MCF 10A (cell line): Measurements from ENCODE around the gene CRBN. TPM values are rescaled to one million over a fixed set of nuclear protein-coding genes. Genes with fewer than 3 reads are reported as not detected.

Experiments used
- BruUV-seq: library from RNA; stranded (reverse); fragments of 400-500 nt; replicated peaks from 2 replicates; lab custom pipeline; 2021; lab: Mats Ljungman, UMichigan
- CTCF ChIA-PET: fragments of 300-600 bp; sonication (Branson Sonifier 250); formaldehyde crosslinking; extraction: SDS; loops from one replicate; lab custom pipeline; 2021; ENCODE audit warnings: antibody characterized with exemption, inconsistent platforms; lab: Yijun Ruan, JAX
- POLR2A ChIA-PET: fragments of 300-600, 350-650 bp; sonication (Branson Sonifier 250); formaldehyde crosslinking; extraction: SDS; loops from one replicate; lab custom pipeline; 2020; ENCODE audit warnings: antibody characterized with exemption, inconsistent platforms; lab: Yijun Ruan, JAX
- DNase-seq: peaks from one replicate; pipeline ENCODE4 v3.0.0-alpha.2; 2018; ENCODE audit not compliant: unreplicated experiment
- H3K27ac Mint-ChIP-seq: one replicate; pipeline ENCODE4 v1.8.0; 2022; ENCODE audit warnings: mild to moderate bottlenecking, low read depth, mixed read lengths; ENCODE audit not compliant: unreplicated experiment
- H3K27me3 Mint-ChIP-seq: one replicate; pipeline ENCODE4 v1.8.0; 2022; ENCODE audit warnings: mixed read lengths; ENCODE audit not compliant: insufficient read depth, unreplicated experiment
- H3K36me3 Mint-ChIP-seq: one replicate; pipeline ENCODE4 v1.8.0; 2022; ENCODE audit warnings: mild to moderate bottlenecking, moderate library complexity, mixed read lengths; ENCODE audit not compliant: insufficient read depth, unreplicated experiment
- H3K4me1 Mint-ChIP-seq: one replicate; pipeline ENCODE4 v1.8.0; 2022; ENCODE audit warnings: mixed read lengths; ENCODE audit not compliant: insufficient read depth, unreplicated experiment
- H3K4me3 Mint-ChIP-seq: one replicate; pipeline ENCODE4 v1.8.0; 2022; ENCODE audit warnings: mild to moderate bottlenecking, moderate library complexity, mixed read lengths; ENCODE audit not compliant: unreplicated experiment
- H3K9me3 Mint-ChIP-seq: one replicate; pipeline ENCODE4 v1.8.0; 2022; ENCODE audit warnings: mixed read lengths; ENCODE audit not compliant: unreplicated experiment
- CTCF ChIP-seq: fragments of 200-600 bp; IDR thresholded peaks from one replicate; pipeline ENCODE4 v1.8.0; 2022; ENCODE audit warnings: antibody characterized with exemption, mild to moderate bottlenecking; ENCODE audit not compliant: unreplicated experiment
- intact Hi-C: fragments of 100-400 bp; cut with micrococcal nuclease; formaldehyde crosslinking; loops from 2 replicates; pipeline ENCODE4 v1.14.1; 2022
- total RNA-seq: library from RNA; stranded (reverse); gene quantifications from 2 replicates; pipeline ENCODE4 v1.2.3, GENCODE V29; 2022

Gene CRBN
- total RNA-seq, 1 experiment from 2014 or later = 23.0 TPM

DNA sequence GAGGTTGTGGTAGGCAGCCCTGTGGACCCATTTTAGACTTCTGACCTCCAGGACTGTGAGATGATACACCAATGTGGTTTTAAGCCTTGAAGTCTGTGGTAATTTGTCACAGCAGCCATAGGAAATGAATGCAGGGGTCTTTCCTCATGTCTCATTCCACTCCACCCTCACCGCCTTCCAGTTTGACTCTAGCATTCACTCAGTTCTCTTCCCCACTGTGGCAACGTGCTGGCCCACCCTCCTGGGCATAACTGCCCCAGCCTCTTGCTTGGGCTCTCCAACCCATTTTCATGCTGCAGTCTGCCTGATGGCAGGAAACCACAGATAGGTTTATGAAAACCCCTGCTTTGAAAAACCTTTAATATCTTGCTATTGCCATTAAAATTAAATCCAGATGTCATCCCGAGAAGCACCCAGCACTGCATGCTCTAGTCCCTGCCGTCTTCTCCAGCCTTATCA is 60.1 kb downstream of the CRBN start:
- TF ChIP-seq CTCF = no peak
- Mint-ChIP-seq H3K4me1 (no peaks in the 10 kb centered on the region), H3K36me3 (peaks cover 4% of the 10 kb centered on the region), H3K27ac (no peak overlapping the region), H3K9me3 (no peaks in the 10 kb centered on the region), H3K27me3 (no peaks in the 10 kb centered on the region), H3K4me3 (no peak overlapping the region)
- DNase-seq = no peak
- intact Hi-C loops = no loop called here
- ChIA-PET POLR2A (no interaction called here), CTCF (interaction anchor here (0.7 kb wide), 1 partner anchor 1337 kb away, joined by 3 read pairs; no protein-coding TSS in a partner anchor)
- no TSS peak for BruUV-seq

- TF ChIP-seq CTCF = no peak
- H3K36me3 Mint-ChIP-seq = peaks cover 4% of the 10 kb centered on the region
- no peaks in the 10 kb centered on the region for H3K9me3 Mint-ChIP-seq
- H3K4me3 Mint-ChIP-seq = no peak overlapping the region
- no peak overlapping the region for H3K27ac Mint-ChIP-seq
- ChIA-PET POLR2A (no interaction called here), CTCF (interaction anchor here (0.8 kb wide), 1 partner anchor 164 kb away, joined by 3 read pairs; no protein-coding TSS in a partner anchor)
- intact Hi-C loops = no loop called here
- DNase-seq = no peak
- no peaks in the 10 kb centered on the region for H3K4me1 Mint-ChIP-seq
- BruUV-seq = no TSS peak
- no peaks in the 10 kb centered on the region for H3K27me3 Mint-ChIP-seq
These were observed 61.8 kb downstream of the CRBN start for GRCh38 chr3:3117651-3118050.

GRCh38 chr3:3113042-3113709 is 66.3 kb downstream of the CRBN start:
- ChIA-PET CTCF (no interaction called here), POLR2A (interaction anchor here (0.7 kb wide), 1 partner anchor 10 kb away, joined by 3 read pairs; no protein-coding TSS in a partner anchor)
- H3K36me3 Mint-ChIP-seq = peaks cover 4% of the 10 kb centered on the region
- no peaks in the 10 kb centered on the region for H3K4me1 Mint-ChIP-seq
- BruUV-seq = no TSS peak
- no peaks in the 10 kb centered on the region for H3K27me3 Mint-ChIP-seq
- H3K27ac Mint-ChIP-seq = no peak overlapping the region
- no peak for DNase-seq
- intact Hi-C loops = no loop called here
- H3K4me3 Mint-ChIP-seq = no peak overlapping the region
- H3K9me3 Mint-ChIP-seq = no peaks in the 10 kb centered on the region
- no peak for TF ChIP-seq CTCF

- Mint-ChIP-seq H3K4me1 (no peaks in the 10 kb centered on the region), H3K36me3 (no peaks in the 10 kb centered on the region), H3K27ac (no peak overlapping the region), H3K27me3 (peaks cover under 1% of the 10 kb centered on the region), H3K9me3 (no peaks in the 10 kb centered on the region), H3K4me3 (no peak overlapping the region)
- POLR2A ChIA-PET = interaction anchor here (1.6 kb wide), 1 partner anchor 16 kb away, joined by 3 read pairs; the partner anchor contains the start of gene TRNT1
- no TSS peak for BruUV-seq
- CTCF ChIA-PET = interaction anchor here (0.5 kb wide), 1 partner anchor 246 kb away, joined by 4 read pairs; no protein-coding TSS in a partner anchor
- no peak for TF ChIP-seq CTCF
- no peak for DNase-seq
- intact Hi-C loops = no loop called here
These were observed 68.6 kb downstream of the CRBN start for GRCh38 chr3:3110749-3111361.
